ENCODE results near the gene ANKRD50.

The ANKRD50 gene

GRCh38 chr4:124711471-124712371 lies 811 bp downstream of the ANKRD50 start:
- H3K9me3 ChIP-seq (ENCODE audit: insufficient read depth, low read depth, low read length), result no peaks in the 10 kb centered on the region
- peaks cover 54% of the 10 kb centered on the region for H3K79me2 ChIP-seq (ENCODE audit: insufficient read depth, low read length)
- H3K4me1 ChIP-seq (ENCODE audit: insufficient read depth, low read length, poor library complexity, severe bottlenecking), result peaks cover 42% of the 10 kb centered on the region
- H3K9me2 ChIP-seq (replicated peaks; ENCODE audit: low read depth, low read length), result no peaks in the 10 kb centered on the region
- peak; percentile 50 for TF ChIP-seq CTCF (conservative IDR thresholded peaks at IDR 0.05; ENCODE audit: low read length)
- TF ChIP-seq EZH2phosphoT487 (IDR thresholded peaks at IDR 0.05; ENCODE audit: borderline replicate concordance), result no peak
- no peaks in the 10 kb centered on the region for H3F3A ChIP-seq (ENCODE audit: low read depth)
- H3K27me3 ChIP-seq (ENCODE audit: insufficient read depth, low read length, poor library complexity, severe bottlenecking), result no peaks in the 10 kb centered on the region
- no peaks in the 10 kb centered on the region for H3K36me3 ChIP-seq (ENCODE audit: insufficient read depth, low read length)
- H4K20me1 ChIP-seq (ENCODE audit: insufficient read depth, low read length, poor library complexity, severe bottlenecking), result peaks cover 45% of the 10 kb centered on the region
- peak overlapping the region; percentile 98 for H3K4me2 ChIP-seq (ENCODE audit: low read depth, low read length, poor library complexity, severe bottlenecking)
- peak overlapping the region; percentile 85 for H3K9ac ChIP-seq (ENCODE audit: low read depth, low read length, poor library complexity, severe bottlenecking)
- H3K4me3 ChIP-seq (ENCODE audit: low read length, poor library complexity, severe bottlenecking), result peak overlapping the region; percentile 83
- peak overlapping the region; percentile 68 for H2AFZ ChIP-seq (ENCODE audit: low read length)

- Histone ChIP-seq H3K79me2 (ENCODE audit: insufficient read depth, low read length) (peaks cover 62% of the 10 kb centered on the region), H3K9me3 (ENCODE audit: insufficient read depth, low read depth, low read length) (no peaks in the 10 kb centered on the region), H3K9ac (ENCODE audit: low read depth, low read length, poor library complexity, severe bottlenecking) (peak overlapping the region; percentile 85), H3F3A (ENCODE audit: low read depth) (no peaks in the 10 kb centered on the region), H4K20me1 (ENCODE audit: insufficient read depth, low read length, poor library complexity, severe bottlenecking) (peaks cover 53% of the 10 kb centered on the region), H3K27me3 (ENCODE audit: insufficient read depth, low read length, poor library complexity, severe bottlenecking) (no peaks in the 10 kb centered on the region), H3K4me2 (ENCODE audit: low read depth, low read length, poor library complexity, severe bottlenecking) (peak overlapping the region; percentile 98), H3K4me1 (ENCODE audit: insufficient read depth, low read length, poor library complexity, severe bottlenecking) (peaks cover 50% of the 10 kb centered on the region), H3K36me3 (ENCODE audit: insufficient read depth, low read length) (no peaks in the 10 kb centered on the region), H3K4me3 (ENCODE audit: low read length, poor library complexity, severe bottlenecking) (peak overlapping the region; percentile 83), H3K9me2 (replicated peaks; ENCODE audit: low read depth, low read length) (no peaks in the 10 kb centered on the region), H2AFZ (ENCODE audit: low read length) (no peak overlapping the region)
- no peak for TF ChIP-seq EZH2phosphoT487 (IDR thresholded peaks at IDR 0.05; ENCODE audit: borderline replicate concordance)
- TF ChIP-seq CTCF (conservative IDR thresholded peaks at IDR 0.05; ENCODE audit: low read length), result no peak
Measured at GRCh38 chr4:124710911-124711310, 1.6 kb downstream of the ANKRD50 start.

- H4K20me1 ChIP-seq (ENCODE audit: insufficient read depth, low read length, poor library complexity, severe bottlenecking), result peaks cover 60% of the 10 kb centered on the region
- H3K79me2 ChIP-seq (ENCODE audit: insufficient read depth, low read length), result peaks cover 69% of the 10 kb centered on the region
- H3K4me2 ChIP-seq (ENCODE audit: low read depth, low read length, poor library complexity, severe bottlenecking), result peak overlapping the region; percentile 98
- H3K9me3 ChIP-seq (ENCODE audit: insufficient read depth, low read depth, low read length), result no peaks in the 10 kb centered on the region
- H3K9ac ChIP-seq (ENCODE audit: low read depth, low read length, poor library complexity, severe bottlenecking), result peak overlapping the region; percentile 85
- TF ChIP-seq CTCF (conservative IDR thresholded peaks at IDR 0.05; ENCODE audit: low read length) (no peak), EZH2phosphoT487 (IDR thresholded peaks at IDR 0.05; ENCODE audit: borderline replicate concordance) (no peak)
- no peaks in the 10 kb centered on the region for H3K9me2 ChIP-seq (replicated peaks; ENCODE audit: low read depth, low read length)
- H3K4me1 ChIP-seq (ENCODE audit: insufficient read depth, low read length, poor library complexity, severe bottlenecking), result peaks cover 56% of the 10 kb centered on the region
- H3K36me3 ChIP-seq (ENCODE audit: insufficient read depth, low read length), result no peaks in the 10 kb centered on the region
- no peaks in the 10 kb centered on the region for H3K27me3 ChIP-seq (ENCODE audit: insufficient read depth, low read length, poor library complexity, severe bottlenecking)
- peak overlapping the region; percentile 83 for H3K4me3 ChIP-seq (ENCODE audit: low read length, poor library complexity, severe bottlenecking)
- no peak overlapping the region for H2AFZ ChIP-seq (ENCODE audit: low read length)
- H3F3A ChIP-seq (ENCODE audit: low read depth), result no peaks in the 10 kb centered on the region
Measured at GRCh38 chr4:124710015-124710741, 2.4 kb downstream of the ANKRD50 start.
